ENCODE measurements around the gene EYS.

DNA sequence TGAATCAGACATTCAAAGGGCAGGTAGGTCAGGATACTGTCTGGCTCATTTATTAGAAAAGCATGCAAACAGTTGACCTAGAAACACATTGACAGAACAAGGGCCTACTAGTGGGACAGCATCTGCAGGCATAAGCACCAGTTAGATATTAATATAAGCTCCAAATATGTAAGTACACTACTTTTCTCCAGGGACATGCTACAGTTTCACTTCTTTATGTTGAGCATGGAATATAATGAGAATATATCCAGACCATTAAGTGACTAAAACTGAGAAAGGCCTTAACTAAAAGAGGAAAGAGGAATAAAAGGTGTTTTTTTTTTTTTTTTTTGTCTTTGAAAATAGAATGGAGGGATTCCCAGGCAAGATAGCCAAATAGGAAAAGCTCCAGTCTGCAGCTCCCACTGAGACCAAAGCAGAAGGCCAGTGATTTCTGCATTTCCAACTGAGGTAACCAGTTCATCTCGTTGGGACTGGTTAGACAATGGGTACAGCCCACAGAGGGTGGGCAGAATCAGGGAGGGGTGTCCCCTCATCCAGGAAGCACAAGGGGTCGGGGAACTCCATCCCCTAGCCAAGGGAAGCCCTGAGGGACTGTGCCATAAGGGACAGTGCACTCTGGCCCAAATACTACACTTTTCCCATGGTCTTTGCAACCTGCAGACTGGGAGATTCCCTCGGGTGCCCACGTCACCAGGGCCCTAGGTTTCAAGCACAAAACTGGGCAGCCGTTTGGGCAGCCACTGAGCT is 1819.8 kb downstream of the EYS start:
- TF ChIP-seq CTCF (IDR thresholded peaks at IDR 0.05 in 2 of 3, conservative IDR thresholded peaks at IDR 0.05 in 1 of 3; ENCODE audit: borderline replicate concordance in 1 of 3, insufficient read depth in 1 of 3, low read depth in 2 of 3, low read length in 2 of 3) (no peak), POLR2AphosphoS5 (IDR thresholded peaks at IDR 0.05; ENCODE audit: low read depth, low read length) (no peak), RAD21 (IDR thresholded peaks at IDR 0.05; ENCODE audit: low read depth) (no peak)
